HG03159 (cell line): Measurements from ENCODE around the gene B4GALT3.

ENCODE experiments used
- ATAC-seq: cut with Tn5 transposase; IDR thresholded peaks from one replicate; pipeline ENCODE4 v1.9.1; 2021; ENCODE audit warnings: mild to moderate bottlenecking, moderate library complexity; ENCODE audit not compliant: unreplicated experiment

The B4GALT3 gene

DNA sequence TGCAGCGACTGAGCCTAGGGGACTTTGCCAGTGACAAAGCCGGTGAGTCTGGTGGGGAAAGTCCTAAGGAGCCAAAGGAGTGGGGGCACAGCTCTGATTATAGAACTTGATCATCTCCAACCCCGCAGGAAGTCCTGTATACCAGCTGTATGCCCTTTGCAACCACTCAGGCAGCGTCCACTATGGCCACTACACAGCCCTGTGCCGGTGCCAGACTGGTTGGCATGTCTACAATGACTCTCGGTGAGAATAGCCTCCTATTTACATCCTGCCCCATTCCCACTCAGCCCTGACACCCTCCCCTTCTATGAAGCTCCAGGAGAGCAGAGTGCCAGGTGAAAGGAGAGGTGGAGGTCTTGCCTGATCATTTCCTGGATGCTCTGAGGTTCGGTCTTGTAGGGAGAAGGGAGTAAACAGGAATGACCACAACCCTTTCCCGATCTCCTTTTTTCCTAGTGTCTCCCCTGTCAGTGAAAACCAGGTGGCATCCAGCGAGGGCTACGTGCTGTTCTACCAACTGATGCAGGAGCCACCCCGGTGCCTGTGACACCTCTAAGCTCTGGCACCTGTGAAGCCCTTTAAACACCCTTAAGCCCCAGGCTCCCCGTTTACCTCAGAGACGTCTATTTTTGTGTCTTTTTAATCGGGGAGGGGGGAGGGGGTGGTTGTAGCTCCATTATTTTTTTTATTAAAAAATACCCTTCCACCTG, 12.3 kb downstream of the B4GALT3 start:
- ATAC-seq, result no peak

- no peak for ATAC-seq
These were observed 13.5 kb downstream of the B4GALT3 start for GRCh38 chr1:161163793-161164192.

DNA sequence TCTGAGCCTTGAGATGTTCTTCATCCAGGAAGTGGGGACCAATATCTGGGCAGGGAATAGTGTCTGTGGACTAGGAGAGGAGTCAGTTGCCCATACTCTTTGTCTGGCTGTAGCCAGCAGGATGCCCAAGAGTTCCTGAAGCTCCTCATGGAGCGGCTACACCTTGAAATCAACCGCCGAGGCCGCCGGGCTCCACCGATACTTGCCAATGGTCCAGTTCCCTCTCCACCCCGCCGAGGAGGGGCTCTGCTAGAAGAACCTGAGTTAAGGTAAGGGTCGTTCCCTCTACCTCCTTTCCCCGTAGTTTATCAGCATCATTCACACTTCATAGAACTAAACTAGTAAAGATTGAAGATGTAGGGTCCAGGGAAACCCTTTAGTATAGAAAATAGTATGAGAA, 14.5 kb downstream of the B4GALT3 start:
- no peak for ATAC-seq

DNA sequence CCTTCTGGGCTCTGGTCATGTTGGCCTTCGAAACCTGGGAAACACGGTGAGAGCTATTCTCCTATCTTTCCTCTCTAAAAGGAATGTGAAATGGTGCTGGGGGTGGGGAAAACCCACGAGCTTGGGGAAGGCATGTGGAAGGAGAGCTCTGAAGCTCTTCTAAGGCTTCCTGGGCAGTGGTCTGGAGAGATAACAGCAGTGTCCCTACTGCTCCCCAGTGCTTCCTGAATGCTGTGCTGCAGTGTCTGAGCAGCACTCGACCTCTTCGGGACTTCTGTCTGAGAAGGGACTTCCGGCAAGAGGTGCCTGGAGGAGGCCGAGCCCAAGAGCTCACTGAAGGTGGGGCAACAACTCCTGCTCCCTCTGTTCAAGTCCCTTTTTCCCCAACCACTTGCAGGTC, 15.3 kb downstream of the B4GALT3 start:
- ATAC-seq, result no peak

- no peak for ATAC-seq
These were observed 15.7 kb downstream of the B4GALT3 start for GRCh38 chr1:161161652-161162051.

GRCh38 chr1:161160671-161161145, 16.6 kb downstream of the B4GALT3 start:
- ATAC-seq, result no peak

DNA sequence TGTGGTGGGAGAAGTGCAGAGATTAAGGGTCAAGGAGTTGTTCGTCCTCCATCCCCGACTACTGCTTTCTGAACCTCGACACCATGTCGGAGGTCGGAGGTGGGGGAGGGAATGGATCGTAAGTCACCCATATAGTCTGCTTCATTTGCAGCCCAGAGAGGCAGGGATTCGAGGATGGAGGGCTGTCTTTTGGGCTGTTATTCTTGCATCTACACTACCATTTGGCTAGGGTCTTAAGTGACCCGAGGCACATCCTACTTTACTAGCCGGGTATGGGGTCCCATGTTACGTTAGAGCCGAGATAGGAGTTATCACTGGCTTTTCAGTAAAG, 17.4 kb downstream of the B4GALT3 start:
- no peak for ATAC-seq

DNA sequence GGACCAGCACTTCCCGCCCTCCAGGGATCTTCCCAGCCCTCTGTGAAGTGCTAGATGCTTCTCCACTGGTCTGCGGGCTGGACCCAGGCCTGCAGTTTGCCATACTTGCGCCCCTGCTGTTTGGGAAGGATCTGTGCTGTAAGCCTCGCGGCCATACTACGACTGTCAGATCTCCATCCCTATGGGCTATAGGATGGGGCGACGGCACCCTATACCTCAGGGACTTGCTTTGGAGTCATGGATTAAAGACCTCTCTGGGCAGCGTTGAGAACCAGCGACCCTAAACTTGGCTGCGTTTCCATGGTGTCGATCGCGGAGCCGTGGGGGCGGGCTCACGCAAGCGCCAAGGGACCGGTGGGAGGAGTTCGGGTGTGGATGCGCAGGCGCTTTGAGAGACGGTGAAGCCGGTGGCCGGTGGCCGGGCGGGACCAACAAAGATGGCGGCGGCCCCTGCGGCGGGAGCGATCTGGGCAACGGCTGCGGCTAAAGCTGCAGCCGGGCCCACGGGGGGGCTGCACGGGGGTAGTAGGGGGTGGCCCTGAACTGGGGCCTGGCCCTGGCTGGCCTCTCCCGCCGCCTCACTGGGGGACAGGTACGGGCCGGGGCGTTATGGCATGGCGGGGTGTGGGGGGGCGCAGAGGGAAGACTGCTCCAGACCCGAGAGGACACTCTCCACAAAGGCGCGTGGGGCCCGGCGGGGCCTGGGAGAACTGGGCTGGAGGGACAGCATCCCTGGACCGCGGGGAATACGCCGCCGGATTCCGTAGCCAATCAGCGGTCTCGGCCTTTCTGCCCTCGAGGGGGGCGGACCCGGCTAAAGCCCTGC, 18.0 kb downstream of the B4GALT3 start, which contains the start of gene USP21:
Gene USP21 (plus strand): TSS at position 414 of the 826 bp plus-strand sequence. CDS start 1,141 bp downstream, outside the sequence.
- peak; percentile 75 for ATAC-seq

- ATAC-seq, result no peak
These were observed 18.8 kb downstream of the B4GALT3 start for GRCh38 chr1:161158316-161159010.

GRCh38 chr1:161157867-161158266, 19.4 kb downstream of the B4GALT3 start:
- no peak for ATAC-seq

- peak; percentile 80 for ATAC-seq
These were observed 23.5 kb downstream of the B4GALT3 start, which contains the start of gene UFC1 for GRCh38 chr1:161153682-161154337. Gene UFC1, plus strand, starts transcription at chr1:161153978. Its CDS starts 20 bp downstream, at chr1:161153998.

- ATAC-seq, result peak; percentile 11
These were observed 24.1 kb downstream of the B4GALT3 start for GRCh38 chr1:161153176-161153575.

DNA sequence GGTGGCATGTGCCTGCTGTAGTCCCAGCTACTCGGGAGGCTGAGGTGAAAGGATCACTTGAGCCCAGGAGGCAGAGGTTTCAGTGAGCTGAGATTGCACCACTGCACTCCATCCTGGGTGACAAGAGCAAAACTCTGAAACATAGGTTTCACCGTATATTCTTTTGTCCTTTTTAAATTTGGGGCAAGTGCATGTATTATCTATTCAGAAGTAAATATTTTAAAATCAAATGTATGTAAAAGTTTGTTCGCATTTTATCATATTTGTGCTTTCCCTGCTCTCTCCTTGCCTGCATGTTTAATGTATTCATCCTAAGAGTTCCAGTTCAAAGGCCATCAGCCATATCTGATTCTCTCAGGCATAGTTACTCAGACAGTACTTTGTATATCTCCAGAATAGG, 31.5 kb downstream of the B4GALT3 start:
- ATAC-seq, result no peak

DNA sequence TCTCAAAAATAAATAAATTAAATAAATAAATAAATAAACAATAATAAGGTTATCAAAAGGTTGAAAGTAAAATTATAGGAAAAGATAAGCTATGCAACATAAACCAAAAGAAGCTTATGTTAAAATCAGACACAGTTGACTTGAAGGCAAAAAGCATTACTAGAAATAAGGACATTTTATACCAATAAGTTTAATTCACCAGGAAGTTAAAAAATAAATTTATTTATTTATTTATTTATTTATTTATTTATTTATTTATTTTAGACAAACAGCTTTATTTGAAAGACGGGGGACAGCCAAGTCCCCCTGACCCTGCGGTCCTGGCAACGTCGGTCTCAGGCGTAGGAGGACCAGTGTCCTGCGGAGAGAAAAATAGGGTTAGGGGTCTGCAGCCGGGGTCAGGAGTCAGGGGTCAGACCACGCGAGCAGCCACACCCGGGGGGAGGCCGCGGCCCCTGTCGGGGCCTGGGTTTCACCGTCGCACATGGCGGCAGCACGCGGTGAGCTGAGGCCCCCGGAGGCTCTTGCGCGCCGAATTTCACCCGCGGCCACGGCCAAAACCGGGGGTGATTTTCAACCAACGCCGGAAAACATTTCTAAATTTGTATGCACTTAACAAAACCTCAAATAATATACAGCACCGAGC, 36.4 kb downstream of the B4GALT3 start:
- no peak for ATAC-seq

DNA sequence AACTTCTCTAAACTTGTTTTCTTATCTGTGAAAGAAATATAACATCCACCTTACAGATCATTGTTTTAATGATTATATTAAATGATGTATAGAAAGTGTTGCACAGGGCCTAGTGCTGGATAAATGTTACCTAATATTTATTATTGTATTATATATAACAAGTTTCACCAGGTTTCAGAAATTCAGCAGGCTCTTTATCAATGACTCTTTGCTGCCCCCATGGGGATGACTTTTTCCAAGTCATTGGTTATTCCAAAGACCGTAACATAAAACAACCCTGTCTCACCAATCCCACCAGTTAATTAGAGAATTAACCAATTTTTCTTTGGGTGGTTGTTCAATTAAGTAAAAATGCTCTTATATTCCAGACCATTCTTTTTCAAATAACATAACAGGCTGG, 37.5 kb downstream of the B4GALT3 start:
- ATAC-seq, result no peak

GRCh38 chr1:161138431-161138830, 38.9 kb downstream of the B4GALT3 start:
- no peak for ATAC-seq

- no peak for ATAC-seq
These were observed 39.4 kb downstream of the B4GALT3 start for GRCh38 chr1:161137881-161138280.

DNA sequence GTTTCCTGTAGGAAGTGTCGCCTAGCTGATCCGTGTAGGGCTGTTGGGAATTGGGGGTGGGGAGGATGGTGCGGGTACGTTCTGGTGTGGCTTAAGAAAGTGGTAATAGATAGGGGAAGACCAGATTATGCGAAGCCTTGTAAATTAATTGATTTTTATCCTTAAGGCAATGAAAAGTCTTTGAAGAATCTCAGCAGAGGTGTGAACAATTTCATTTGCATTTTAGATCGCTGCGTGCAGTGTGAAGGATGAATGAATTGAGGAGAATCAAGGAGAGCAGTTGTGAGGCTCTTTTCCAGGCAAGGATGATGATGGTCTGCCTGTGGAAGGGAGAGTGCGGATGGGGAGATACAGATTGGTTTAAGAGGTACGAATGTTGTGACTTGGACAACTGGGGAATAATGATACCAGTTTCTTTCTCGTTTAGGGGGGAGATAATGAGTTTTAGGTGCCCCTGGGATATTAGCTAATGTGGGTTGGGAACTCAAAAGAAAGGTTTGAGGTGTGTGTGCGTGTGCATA, 44.0 kb downstream of the B4GALT3 start:
- peak; percentile 5 for ATAC-seq

- peak; percentile 91 for ATAC-seq
These were observed 44.7 kb downstream of the B4GALT3 start, which contains the start of gene DEDD for GRCh38 chr1:161132410-161133219. Gene DEDD, minus strand, starts transcription at chr1:161132667. Its CDS starts 8,205 bp downstream, at chr1:161124462.
